A673 (cell line): ENCODE data around the gene PECR. TPM values are rescaled to one million over a fixed set of nuclear protein-coding genes. Genes with fewer than 3 reads are reported as not detected.

Experiments
- BruUV-seq: library from RNA; stranded (reverse); fragments of 400-500 nt; replicated peaks from 2 replicates; lab custom pipeline; 2021; lab: Mats Ljungman, UMichigan
- CTCF ChIA-PET: fragments of 300-600 bp; sonication (Branson Sonifier 250); formaldehyde crosslinking; loops from one replicate; lab custom pipeline; 2022; ENCODE audit warnings: antibody characterized with exemption; lab: Charles Lee
- POLR2A ChIA-PET: fragments of 300-600 bp; sonication (Branson Sonifier 250); formaldehyde crosslinking; loops from one replicate; lab custom pipeline; 2022; ENCODE audit warnings: antibody characterized with exemption; ENCODE audit not compliant: low non-redundant PET; lab: Charles Lee
- DNase-seq: peaks from one replicate; pipeline ENCODE4 v3.0.0-alpha.2; 2015; ENCODE audit warnings: low spot score
- H3K27ac ChIP-seq: fragments of 200-600 bp; sonication (generic); 2 replicates; pipeline ENCODE4 v1.5.1; 2016; ENCODE audit warnings: mixed run types, low read depth, mild to moderate bottlenecking, mixed read lengths, antibody characterized with exemption, low read length; ENCODE audit not compliant: poor library complexity, severe bottlenecking
- H3K27me3 ChIP-seq: fragments of 200-600 bp; sonication (generic); replicated peaks from 2 replicates; pipeline ENCODE4 v1.6.1; 2017; ENCODE audit warnings: mixed run types, low read depth, mild to moderate bottlenecking, mixed read lengths, antibody characterized with exemption, low read length; ENCODE audit not compliant: insufficient read depth, poor library complexity
- H3K36me3 ChIP-seq: fragments of 200-600 bp; sonication (generic); 2 replicates; pipeline ENCODE4 v1.6.1; 2016; ENCODE audit warnings: mixed run types, mild to moderate bottlenecking, mixed read lengths, antibody characterized with exemption, low read length; ENCODE audit not compliant: insufficient read depth, poor library complexity, severe bottlenecking
- H3K4me1 ChIP-seq: fragments of 200-600 bp; sonication (generic); 2 replicates; pipeline ENCODE4 v1.6.1; 2017; ENCODE audit warnings: mixed run types, mild to moderate bottlenecking, mixed read lengths, antibody characterized with exemption, low read length; ENCODE audit not compliant: insufficient read depth, poor library complexity, severe bottlenecking
- H3K4me3 ChIP-seq: fragments of 200-600 bp; sonication (generic); 2 replicates; pipeline ENCODE4 v1.5.1; 2016; ENCODE audit warnings: low read depth, mixed run types, mild to moderate bottlenecking, mixed read lengths, low read length; ENCODE audit not compliant: poor library complexity, severe bottlenecking
- H3K9me3 ChIP-seq: fragments of 200-600 bp; sonication (generic); 2 replicates; pipeline ENCODE4 v1.6.1; 2016; ENCODE audit warnings: mixed run types, low read depth, mild to moderate bottlenecking, mixed read lengths, antibody characterized with exemption, low read length; ENCODE audit not compliant: poor library complexity, severe bottlenecking
- EZH2 ChIP-seq: fragments of 200-600 bp; sonication (generic); IDR thresholded peaks from 2 replicates; pipeline ENCODE4 v1.6.1; 2017; ENCODE audit warnings: borderline replicate concordance, low read depth, mild to moderate bottlenecking, mixed read lengths, antibody characterized with exemption, low read length; ENCODE audit not compliant: poor library complexity, severe bottlenecking
- intact Hi-C: fragments of 100-400 bp; cut with micrococcal nuclease; formaldehyde crosslinking; loops from one replicate; pipeline ENCODE4 v1.10.0; 2022; ENCODE audit not compliant: unreplicated experiment
- total RNA-seq: library from RNA; stranded (reverse); gene quantifications from 2 replicates; pipeline ENCODE4 v1.2.3, GENCODE V29; 2021
- TF ChIP-seq, protein P1 (sequence below): fragments of 300-800, 200-600 bp; sonication (generic); conservative IDR thresholded peaks from 2 replicates; pipeline ENCODE4 v1.5.1; 2017; ENCODE audit warnings: low read depth, mild to moderate bottlenecking, antibody characterized with exemption, low read length, moderate library complexity, mixed read lengths

PECR gene
- total RNA-seq, 1 experiment from 2014 or later = 19.7 TPM

DNA sequence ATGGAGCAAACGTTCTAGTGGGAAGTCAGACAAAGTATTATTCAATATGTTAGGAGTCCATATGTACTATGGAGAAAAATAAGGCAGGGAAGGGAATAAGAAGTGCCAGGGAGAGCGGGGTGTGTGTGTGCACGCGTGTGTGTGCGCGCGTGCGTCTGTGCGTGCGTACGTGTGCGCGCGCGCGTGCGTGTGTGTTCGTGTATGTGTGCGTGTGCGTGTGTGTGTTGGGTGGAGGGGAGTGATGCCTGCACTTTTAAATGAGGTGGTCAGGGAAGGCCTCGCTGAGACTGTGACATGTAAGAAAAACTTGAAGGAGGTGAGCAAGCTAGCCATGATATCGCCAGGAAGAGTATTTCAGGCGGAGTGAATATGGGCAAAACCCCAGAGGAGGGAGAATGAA lies 66.6 kb downstream of the PECR start:
- no peaks in the 10 kb centered on the region for H3K27me3 ChIP-seq
- TF ChIP-seq EZH2 = no peak
- TF ChIP-seq, protein P1, sequence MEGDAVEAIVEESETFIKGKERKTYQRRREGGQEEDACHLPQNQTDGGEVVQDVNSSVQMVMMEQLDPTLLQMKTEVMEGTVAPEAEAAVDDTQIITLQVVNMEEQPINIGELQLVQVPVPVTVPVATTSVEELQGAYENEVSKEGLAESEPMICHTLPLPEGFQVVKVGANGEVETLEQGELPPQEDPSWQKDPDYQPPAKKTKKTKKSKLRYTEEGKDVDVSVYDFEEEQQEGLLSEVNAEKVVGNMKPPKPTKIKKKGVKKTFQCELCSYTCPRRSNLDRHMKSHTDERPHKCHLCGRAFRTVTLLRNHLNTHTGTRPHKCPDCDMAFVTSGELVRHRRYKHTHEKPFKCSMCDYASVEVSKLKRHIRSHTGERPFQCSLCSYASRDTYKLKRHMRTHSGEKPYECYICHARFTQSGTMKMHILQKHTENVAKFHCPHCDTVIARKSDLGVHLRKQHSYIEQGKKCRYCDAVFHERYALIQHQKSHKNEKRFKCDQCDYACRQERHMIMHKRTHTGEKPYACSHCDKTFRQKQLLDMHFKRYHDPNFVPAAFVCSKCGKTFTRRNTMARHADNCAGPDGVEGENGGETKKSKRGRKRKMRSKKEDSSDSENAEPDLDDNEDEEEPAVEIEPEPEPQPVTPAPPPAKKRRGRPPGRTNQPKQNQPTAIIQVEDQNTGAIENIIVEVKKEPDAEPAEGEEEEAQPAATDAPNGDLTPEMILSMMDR = no peak
- H3K4me1 ChIP-seq = no peaks in the 10 kb centered on the region
- DNase-seq = no peak
- CTCF ChIA-PET = no interaction called here
- intact Hi-C loops = loop anchor here (5.0 kb wide), 1 partner anchor 63 kb away; no protein-coding TSS in a partner anchor
- POLR2A ChIA-PET = no interaction called here
- no peaks in the 10 kb centered on the region for H3K36me3 ChIP-seq
- H3K27ac ChIP-seq = no peak overlapping the region
- no TSS peak for BruUV-seq
- no peak overlapping the region for H3K4me3 ChIP-seq
- no peaks in the 10 kb centered on the region for H3K9me3 ChIP-seq

DNA sequence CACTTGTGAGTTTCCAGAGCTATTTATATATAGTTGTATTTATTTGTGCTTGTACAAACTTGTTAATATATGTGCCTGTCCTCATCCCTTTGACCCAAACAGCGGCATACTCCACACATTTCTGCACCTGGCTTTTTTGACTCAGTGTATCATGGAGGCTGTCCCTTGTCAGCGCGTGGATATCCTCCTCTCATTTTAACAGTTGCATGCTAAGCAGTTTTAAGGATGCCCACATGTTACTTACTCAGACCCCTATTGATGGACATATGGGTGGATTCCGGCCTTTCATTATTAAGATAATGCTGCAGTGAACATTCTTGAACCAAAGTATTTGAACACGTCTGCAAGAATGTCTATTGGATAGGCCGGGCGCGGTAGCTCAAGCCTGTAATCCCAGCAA lies 67.6 kb downstream of the PECR start:
- no peak overlapping the region for H3K27ac ChIP-seq
- TF ChIP-seq, protein P1 = no peak
- TF ChIP-seq EZH2 = no peak
- no peaks in the 10 kb centered on the region for H3K9me3 ChIP-seq
- DNase-seq = no peak
- no peaks in the 10 kb centered on the region for H3K4me1 ChIP-seq
- ChIA-PET POLR2A (no interaction called here), CTCF (no interaction called here)
- BruUV-seq = no TSS peak
- no peaks in the 10 kb centered on the region for H3K27me3 ChIP-seq
- intact Hi-C loops = loop anchor here (5.0 kb wide), 1 partner anchor 62 kb away; no protein-coding TSS in a partner anchor
- no peaks in the 10 kb centered on the region for H3K36me3 ChIP-seq
- no peak overlapping the region for H3K4me3 ChIP-seq

DNA sequence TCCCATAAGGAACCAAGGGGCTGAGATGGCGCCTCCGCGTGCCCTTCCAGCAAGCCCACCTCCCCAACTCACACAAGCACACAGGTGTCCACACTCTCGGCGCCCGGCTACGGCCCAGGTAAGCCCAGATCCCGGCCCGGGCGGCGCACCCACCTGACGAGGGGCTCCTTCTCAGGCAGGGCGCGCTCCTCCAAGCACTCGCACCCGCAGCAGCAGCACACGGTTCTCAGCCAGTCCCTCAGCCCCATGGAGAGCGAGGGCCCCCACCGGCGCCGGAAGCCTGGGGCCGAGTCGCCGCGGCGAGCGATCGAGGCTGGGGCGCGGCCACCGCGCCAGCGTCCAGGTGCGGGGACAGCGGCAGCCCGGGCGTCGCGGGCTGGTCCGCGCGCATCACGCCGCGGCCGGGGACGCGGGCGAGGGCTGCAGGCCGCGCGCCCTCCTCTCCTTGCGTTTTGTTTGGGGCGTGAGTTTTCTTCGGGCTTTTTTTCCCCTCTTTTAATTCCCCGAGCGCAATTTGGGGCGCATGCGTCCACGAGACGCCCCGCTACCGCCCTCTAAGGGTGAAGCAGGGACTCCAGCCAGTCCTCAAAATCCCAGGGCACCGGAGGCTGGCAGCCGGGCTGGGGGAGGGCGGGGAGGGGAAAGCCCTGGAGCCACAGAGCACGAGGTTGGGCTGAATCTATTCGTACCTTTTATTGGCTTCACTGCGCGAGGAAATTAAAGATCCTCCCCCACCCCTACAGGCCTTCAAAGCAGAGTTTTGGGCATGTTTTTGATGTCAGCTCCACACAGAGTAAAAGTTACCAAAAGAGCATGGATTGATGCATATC lies 68.3 kb downstream of the PECR start, which contains the start of gene MREG:
TSS of gene MREG (minus strand) at position 472 of the 830 bp plus-strand sequence. CDS start at position 248, 224 bp downstream.
- Histone ChIP-seq H3K36me3 (no peaks in the 10 kb centered on the region), H3K9me3 (no peaks in the 10 kb centered on the region), H3K4me3 (peak within 1 kb of the TSS; percentile 66), H3K4me1 (no peaks in the 10 kb centered on the region), H3K27ac (peak within 1 kb of the TSS; percentile 21), H3K27me3 (no peaks in the 10 kb centered on the region)
- TF ChIP-seq EZH2 = no peak
- TF ChIP-seq, protein P1 = peak; percentile 77
- POLR2A ChIA-PET = no interaction called here
- CTCF ChIA-PET = no interaction called here
- intact Hi-C loops = loop anchor here (5.0 kb wide), 1 partner anchor 61 kb away; no protein-coding TSS in a partner anchor
- BruUV-seq = no TSS peak
- DNase-seq = peak; percentile 93
